OCI-LY1 (cell line): Measurements from ENCODE around the gene CLEC17A.

Source experiments
- H2AFZ ChIP-seq: fragments of 200-600 bp; sonication (generic), shearing (Covaris generic); 2 replicates; pipeline ENCODE4 v1.6.0; 2014; ENCODE audit warnings: antibody characterized with exemption, mild to moderate bottlenecking, low read length
- H3F3A ChIP-seq: fragments of 200-600 bp; sonication (generic), shearing (Covaris generic); 2 replicates; pipeline ENCODE4 v1.6.0; 2014; ENCODE audit warnings: mild to moderate bottlenecking, antibody characterized with exemption, low read length, moderate library complexity; ENCODE audit not compliant: insufficient read depth
- H3K27ac ChIP-seq: fragments of 200-600 bp; sonication (generic); 2 replicates; pipeline ENCODE4 v1.5.1; 2014; ENCODE audit warnings: low read length, mixed run types, mild to moderate bottlenecking, low read depth; ENCODE audit not compliant: poor library complexity, severe bottlenecking
- H3K27me3 ChIP-seq: fragments of 200-600 bp; sonication (generic); 2 replicates; pipeline ENCODE4 v1.6.0; 2014; ENCODE audit warnings: antibody characterized with exemption, mild to moderate bottlenecking, low read length, moderate library complexity; ENCODE audit not compliant: insufficient read depth
- H3K36me3 ChIP-seq: fragments of 200-600 bp; sonication (generic); 2 replicates; pipeline ENCODE4 v1.6.1; 2014; ENCODE audit warnings: mild to moderate bottlenecking, antibody characterized with exemption, low read length, moderate library complexity, mixed read lengths; ENCODE audit not compliant: insufficient read depth
- H3K4me1 ChIP-seq: fragments of 200-600 bp; sonication (generic); 2 replicates; pipeline ENCODE4 v1.5.1; 2014; ENCODE audit warnings: mild to moderate bottlenecking, low read length, moderate library complexity; ENCODE audit not compliant: insufficient read depth, severe bottlenecking
- H3K4me2 ChIP-seq: fragments of 200-600 bp; sonication (generic), shearing (Covaris generic); 2 replicates; pipeline ENCODE4 v1.6.1; 2014; ENCODE audit warnings: low read length
- H3K4me3 ChIP-seq: fragments of 200-600 bp; sonication (generic); 2 replicates; pipeline ENCODE4 v1.5.1; 2014; ENCODE audit warnings: low read length, low read depth, mild to moderate bottlenecking, mixed read lengths; ENCODE audit not compliant: poor library complexity, severe bottlenecking
- H3K79me2 ChIP-seq: fragments of 200-600 bp; shearing (Covaris generic); 2 replicates; pipeline ENCODE4 v1.6.1; 2016; ENCODE audit warnings: mixed run types, low read length, mixed read lengths; ENCODE audit not compliant: insufficient read depth
- H3K9ac ChIP-seq: fragments of 200-600 bp; sonication (generic), shearing (Covaris generic); 2 replicates; pipeline ENCODE4 v1.6.1; 2014; ENCODE audit warnings: mild to moderate bottlenecking, low read length, mixed read lengths
- H3K9me2 ChIP-seq: fragments of 200-600 bp; sonication (generic), shearing (Covaris generic); 2 replicates; pipeline ENCODE4 v1.6.1; 2014; ENCODE audit warnings: low read depth, mild to moderate bottlenecking, low read length, mixed read lengths
- H3K9me3 ChIP-seq: fragments of 200-600 bp; shearing (Covaris generic); 2 replicates; pipeline ENCODE4 v1.6.1; 2014; ENCODE audit warnings: low read length, mixed read lengths
- H4K20me1 ChIP-seq: fragments of 200-600 bp; sonication (generic), shearing (Covaris generic); 2 replicates; pipeline ENCODE4 v1.6.0; 2016; ENCODE audit warnings: mild to moderate bottlenecking, low read length; ENCODE audit not compliant: insufficient read depth
- CTCF ChIP-seq: fragments of 200-600 bp; sonication (generic), shearing (Covaris generic); IDR thresholded peaks from 2 replicates; pipeline ENCODE4 v1.5.1; 2017; ENCODE audit warnings: mild to moderate bottlenecking, antibody characterized with exemption, low read length, moderate library complexity, mixed read lengths
- EZH2 ChIP-seq: fragments of 200-600 bp; sonication (generic), shearing (Covaris generic); IDR thresholded peaks from 2 replicates; pipeline ENCODE4 v1.8.0; 2017; ENCODE audit warnings: borderline replicate concordance, mixed run types, mild to moderate bottlenecking, antibody characterized with exemption, low read length, moderate library complexity, mixed read lengths

The CLEC17A gene

GRCh38 chr19:14544047-14544446, 38.8 kb upstream of the CLEC17A start:
- Histone ChIP-seq H3K27ac (no peak overlapping the region), H3K9ac (no peak overlapping the region), H3K4me3 (no peak overlapping the region), H3K27me3 (no peaks in the 10 kb centered on the region), H3K9me2 (no peaks in the 10 kb centered on the region), H3K4me1 (peaks cover 15% of the 10 kb centered on the region), H3K79me2 (peaks cover 6% of the 10 kb centered on the region; the same call in 1 of the 2 replicates), H3K4me2 (no peak overlapping the region), H3K36me3 (peaks cover 7% of the 10 kb centered on the region; the same call in 1 of the 2 replicates), H2AFZ (no peak overlapping the region), H4K20me1 (no peaks in the 10 kb centered on the region), H3K9me3 (no peaks in the 10 kb centered on the region), H3F3A (no peaks in the 10 kb centered on the region)
- no peak for TF ChIP-seq CTCF
- no peak for TF ChIP-seq EZH2

- no peak for TF ChIP-seq EZH2
- TF ChIP-seq CTCF: no peak
- H3K27ac ChIP-seq: no peak overlapping the region
- no peak overlapping the region for H3K4me2 ChIP-seq
- H3K27me3 ChIP-seq: no peaks in the 10 kb centered on the region
- H3K9me3 ChIP-seq: no peaks in the 10 kb centered on the region
- no peak overlapping the region for H3K9ac ChIP-seq
- H3K79me2 ChIP-seq: no peaks in the 10 kb centered on the region; the same call in 1 of the 2 replicates
- H3K36me3 ChIP-seq: peaks cover 4% of the 10 kb centered on the region; the same call in 1 of the 2 replicates
- H3K9me2 ChIP-seq: no peaks in the 10 kb centered on the region
- H2AFZ ChIP-seq: no peak overlapping the region
- H4K20me1 ChIP-seq: no peaks in the 10 kb centered on the region
- H3F3A ChIP-seq: no peaks in the 10 kb centered on the region
- H3K4me1 ChIP-seq: peaks cover 14% of the 10 kb centered on the region
- H3K4me3 ChIP-seq: no peak overlapping the region
These were observed 37.7 kb upstream of the CLEC17A start for GRCh38 chr19:14544977-14545715.

- no peak overlapping the region for H3K9ac ChIP-seq
- no peaks in the 10 kb centered on the region; the same call in 1 of the 2 replicates for H3K79me2 ChIP-seq
- H3K27me3 ChIP-seq: no peaks in the 10 kb centered on the region
These were observed 37.2 kb upstream of the CLEC17A start for GRCh38 chr19:14545716-14546082.

More at GRCh38 chr19:14545716-14546082, 37.2 kb upstream of the CLEC17A start:
- H3K27ac ChIP-seq: no peak overlapping the region
- peaks cover 4% of the 10 kb centered on the region; the same call in 1 of the 2 replicates for H3K36me3 ChIP-seq
- H3K9me3 ChIP-seq: no peaks in the 10 kb centered on the region
- no peak overlapping the region for H2AFZ ChIP-seq
- no peak for TF ChIP-seq EZH2
- no peaks in the 10 kb centered on the region for H3K9me2 ChIP-seq
- peaks cover 14% of the 10 kb centered on the region for H3K4me1 ChIP-seq
- H3F3A ChIP-seq: no peaks in the 10 kb centered on the region
- no peak overlapping the region for H3K4me2 ChIP-seq
- no peaks in the 10 kb centered on the region for H4K20me1 ChIP-seq
- no peak overlapping the region for H3K4me3 ChIP-seq
